Measurements from ENCODE around the gene JAGN1. TPM values are rescaled to one million over a fixed set of nuclear protein-coding genes. Genes with fewer than 3 reads are reported as not detected.

JAGN1 gene
- total RNA-seq, 1 donor from 2014 or later = 40.4 TPM

- H3K36me3 Mint-ChIP-seq = no peaks in the 10 kb centered on the region
- TF ChIP-seq, protein P1, sequence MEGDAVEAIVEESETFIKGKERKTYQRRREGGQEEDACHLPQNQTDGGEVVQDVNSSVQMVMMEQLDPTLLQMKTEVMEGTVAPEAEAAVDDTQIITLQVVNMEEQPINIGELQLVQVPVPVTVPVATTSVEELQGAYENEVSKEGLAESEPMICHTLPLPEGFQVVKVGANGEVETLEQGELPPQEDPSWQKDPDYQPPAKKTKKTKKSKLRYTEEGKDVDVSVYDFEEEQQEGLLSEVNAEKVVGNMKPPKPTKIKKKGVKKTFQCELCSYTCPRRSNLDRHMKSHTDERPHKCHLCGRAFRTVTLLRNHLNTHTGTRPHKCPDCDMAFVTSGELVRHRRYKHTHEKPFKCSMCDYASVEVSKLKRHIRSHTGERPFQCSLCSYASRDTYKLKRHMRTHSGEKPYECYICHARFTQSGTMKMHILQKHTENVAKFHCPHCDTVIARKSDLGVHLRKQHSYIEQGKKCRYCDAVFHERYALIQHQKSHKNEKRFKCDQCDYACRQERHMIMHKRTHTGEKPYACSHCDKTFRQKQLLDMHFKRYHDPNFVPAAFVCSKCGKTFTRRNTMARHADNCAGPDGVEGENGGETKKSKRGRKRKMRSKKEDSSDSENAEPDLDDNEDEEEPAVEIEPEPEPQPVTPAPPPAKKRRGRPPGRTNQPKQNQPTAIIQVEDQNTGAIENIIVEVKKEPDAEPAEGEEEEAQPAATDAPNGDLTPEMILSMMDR (conservative IDR thresholded peaks at IDR 0.05) = no peak
- no peak for DNase-seq (ENCODE audit: extremely low spot score, unreplicated experiment)
- H3K4me3 Mint-ChIP-seq = peak overlapping the region; percentile 70
- peaks cover 15% of the 10 kb centered on the region for H3K4me1 Mint-ChIP-seq (ENCODE audit: unreplicated experiment)
- H3K9me3 Mint-ChIP-seq = no peaks in the 10 kb centered on the region
- peak overlapping the region; percentile 43 for H3K27ac Mint-ChIP-seq
- no peaks in the 10 kb centered on the region for H3K27me3 Mint-ChIP-seq
These were observed 23.2 kb downstream of the JAGN1 start for GRCh38 chr3:9913601-9914000.

DNA sequence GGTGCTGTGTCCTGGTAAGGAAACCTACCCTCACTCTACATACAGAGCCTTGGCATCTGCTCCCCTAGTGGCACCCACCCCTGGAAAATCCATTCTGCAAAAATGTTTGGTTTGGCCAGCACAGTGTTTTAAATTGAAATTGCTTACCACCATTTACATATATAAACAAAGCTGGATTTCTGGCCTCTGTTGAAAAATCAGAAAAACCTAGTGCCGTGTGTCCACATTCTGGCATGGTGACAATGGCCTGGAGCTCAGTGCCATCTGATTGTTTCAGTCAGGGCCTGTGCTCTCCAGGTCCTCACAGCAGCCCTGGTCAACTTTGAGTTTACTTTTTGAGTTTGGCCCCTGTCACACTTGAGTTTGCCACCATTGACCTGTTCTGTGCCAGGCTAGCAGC lies 23.6 kb downstream of the JAGN1 start:
- Mint-ChIP-seq H3K4me3 (no peak overlapping the region), H3K27me3 (no peaks in the 10 kb centered on the region), H3K4me1 (ENCODE audit: unreplicated experiment) (peaks cover 15% of the 10 kb centered on the region), H3K36me3 (no peaks in the 10 kb centered on the region), H3K27ac (no peak overlapping the region), H3K9me3 (no peaks in the 10 kb centered on the region)
- no peak for DNase-seq (ENCODE audit: extremely low spot score, unreplicated experiment)
- TF ChIP-seq, protein P1 (conservative IDR thresholded peaks at IDR 0.05) = no peak

- no peaks in the 10 kb centered on the region for H3K9me3 Mint-ChIP-seq
- no peak for DNase-seq (ENCODE audit: extremely low spot score, unreplicated experiment)
- no peaks in the 10 kb centered on the region for H3K27me3 Mint-ChIP-seq
- H3K4me3 Mint-ChIP-seq = peak overlapping the region; percentile 69
- TF ChIP-seq, protein P1 (conservative IDR thresholded peaks at IDR 0.05) = no peak
- H3K36me3 Mint-ChIP-seq = no peaks in the 10 kb centered on the region
- H3K27ac Mint-ChIP-seq = no peak overlapping the region
- peaks cover 12% of the 10 kb centered on the region for H3K4me1 Mint-ChIP-seq (ENCODE audit: unreplicated experiment)
These were observed 24.3 kb downstream of the JAGN1 start for GRCh38 chr3:9914559-9915253.

DNA sequence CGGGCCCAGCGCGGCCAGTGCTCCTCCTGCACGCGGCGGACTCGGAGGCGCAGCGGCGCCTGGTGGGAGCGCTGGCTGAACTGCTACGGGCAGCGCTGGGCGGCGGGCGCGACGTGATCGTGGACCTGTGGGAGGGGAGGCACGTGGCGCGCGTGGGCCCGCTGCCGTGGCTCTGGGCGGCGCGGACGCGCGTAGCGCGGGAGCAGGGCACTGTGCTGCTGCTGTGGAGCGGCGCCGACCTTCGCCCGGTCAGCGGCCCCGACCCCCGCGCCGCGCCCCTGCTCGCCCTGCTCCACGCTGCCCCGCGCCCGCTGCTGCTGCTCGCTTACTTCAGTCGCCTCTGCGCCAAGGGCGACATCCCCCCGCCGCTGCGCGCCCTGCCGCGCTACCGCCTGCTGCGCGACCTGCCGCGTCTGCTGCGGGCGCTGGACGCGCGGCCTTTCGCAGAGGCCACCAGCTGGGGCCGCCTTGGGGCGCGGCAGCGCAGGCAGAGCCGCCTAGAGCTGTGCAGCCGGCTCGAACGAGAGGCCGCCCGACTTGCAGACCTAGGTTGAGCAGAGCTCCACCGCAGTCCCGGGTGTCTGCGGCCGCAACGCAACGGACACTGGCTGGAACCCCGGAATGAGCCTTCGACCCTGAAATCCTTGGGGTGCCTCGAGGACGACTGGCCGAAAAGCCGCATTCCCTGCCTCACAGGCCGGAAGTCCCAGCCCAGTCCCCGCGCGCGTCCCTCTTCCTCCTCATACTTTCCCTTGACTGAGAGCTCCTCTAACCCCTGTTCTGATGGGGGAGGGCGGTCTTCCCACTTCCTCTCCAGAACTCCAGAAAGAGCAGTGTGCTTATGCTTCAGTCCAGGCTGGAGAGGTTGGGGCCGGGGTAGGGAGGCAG lies 25.1 kb downstream of the JAGN1 start:
- no peaks in the 10 kb centered on the region for H3K9me3 Mint-ChIP-seq
- H3K4me1 Mint-ChIP-seq (ENCODE audit: unreplicated experiment) = peaks cover 11% of the 10 kb centered on the region
- DNase-seq (ENCODE audit: extremely low spot score, unreplicated experiment) = peak; percentile 81
- H3K27ac Mint-ChIP-seq = peak overlapping the region; percentile 83
- H3K27me3 Mint-ChIP-seq = no peaks in the 10 kb centered on the region
- H3K4me3 Mint-ChIP-seq = peak overlapping the region; percentile 87
- TF ChIP-seq, protein P1 (conservative IDR thresholded peaks at IDR 0.05) = peak; percentile 56
- H3K36me3 Mint-ChIP-seq = no peaks in the 10 kb centered on the region

DNA sequence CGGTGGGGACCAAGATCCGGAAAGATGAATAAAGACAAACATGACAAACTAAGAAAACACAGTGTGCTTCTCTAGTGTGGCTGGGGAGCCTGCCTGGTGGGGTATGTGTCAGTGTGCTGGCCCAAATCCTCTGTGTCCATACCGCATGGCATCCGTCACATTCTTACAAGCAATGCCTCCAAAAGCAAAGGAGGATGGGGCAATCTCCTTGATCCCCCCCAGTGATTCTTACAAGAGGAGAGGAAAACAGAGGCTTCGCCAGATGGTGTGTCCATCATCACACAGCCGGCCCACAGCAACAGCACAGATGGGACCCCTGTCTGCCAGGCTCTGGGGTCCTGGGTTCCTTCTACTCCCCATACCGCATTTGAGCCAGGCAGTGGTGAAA lies 25.9 kb downstream of the JAGN1 start:
- Mint-ChIP-seq H3K4me3 (peak overlapping the region; percentile 87), H3K9me3 (no peaks in the 10 kb centered on the region), H3K36me3 (no peaks in the 10 kb centered on the region), H3K4me1 (ENCODE audit: unreplicated experiment) (peaks cover 11% of the 10 kb centered on the region), H3K27ac (peak overlapping the region; percentile 83), H3K27me3 (no peaks in the 10 kb centered on the region)
- no peak for DNase-seq (ENCODE audit: extremely low spot score, unreplicated experiment)
- TF ChIP-seq, protein P1 (conservative IDR thresholded peaks at IDR 0.05) = no peak
